Liver (tissue), 9 donors: ENCODE results near the gene FSIP1. TPM values are rescaled to one million over a fixed set of nuclear protein-coding genes. Genes with fewer than 3 reads are reported as not detected.

Source experiments
- DNase-seq: peaks from one replicate; pipeline ENCODE4 v3.0.0-alpha.2; 2017; ENCODE audit warnings: low spot score
- H3K27ac ChIP-seq, 2 donors: one replicate each; pipeline ENCODE4 v1.7.0; 2013; ENCODE audit warnings: inconsistent platforms in 2 of 2, low read length in 2 of 2, control low read depth in 1 of 2, low read depth in 1 of 2, mild to moderate bottlenecking in 1 of 2
- H3K27me3 ChIP-seq, 4 donors: one replicate each; pipeline versions ENCODE4 v1.6.1 to v1.7.0; 2013; ENCODE audit warnings: low read length in 3 of 4, inconsistent platforms in 1 of 4, mild to moderate bottlenecking in 1 of 4, moderate library complexity in 1 of 4; ENCODE audit not compliant: control insufficient read depth in 4 of 4, insufficient read depth in 4 of 4
- H3K36me3 ChIP-seq, 4 donors: one replicate each; pipeline versions ENCODE4 v1.6.1 to v1.7.0; 2013; ENCODE audit warnings: low read length in 3 of 4, mild to moderate bottlenecking in 3 of 4, low read depth in 1 of 4, moderate library complexity in 1 of 4; ENCODE audit not compliant: control insufficient read depth in 4 of 4, insufficient read depth in 3 of 4
- H3K4me1 ChIP-seq, 4 donors: one replicate each; pipeline versions ENCODE4 v1.6.1 to v1.7.0; 2013; ENCODE audit warnings: low read length in 3 of 4, mild to moderate bottlenecking in 3 of 4, moderate library complexity in 1 of 4; ENCODE audit not compliant: control insufficient read depth in 4 of 4, insufficient read depth in 4 of 4
- H3K4me3 ChIP-seq, 3 donors: one replicate each; pipeline versions ENCODE4 v1.6.1 to v1.7.0; 2013; ENCODE audit warnings: low read length in 3 of 3, control low read depth in 1 of 3, low read depth in 1 of 3, mild to moderate bottlenecking in 1 of 3
- H3K9ac ChIP-seq, 2 donors: one replicate each; pipeline ENCODE4 v1.7.0; 2013; ENCODE audit warnings: low read length in 2 of 2, mild to moderate bottlenecking in 2 of 2, moderate library complexity in 2 of 2, control low read depth in 1 of 2, low read depth in 1 of 2
- H3K9me3 ChIP-seq, 4 donors: one replicate each; pipeline versions ENCODE4 v1.6.1 to v1.7.0; 2013; ENCODE audit warnings: low read length in 3 of 4; ENCODE audit not compliant: control insufficient read depth in 4 of 4
- ATF3 ChIP-seq: IDR thresholded peaks from 2 replicates; pipeline ENCODE4 v1.6.1; 2016; ENCODE audit warnings: antibody characterized with exemption
- CTCF ChIP-seq: fragments of 150-350 bp; IDR thresholded peaks from 2 replicates; pipeline ENCODE4 v1.5.1; 2017; ENCODE audit warnings: improper control_type of control experiment, low read depth, low read length; ENCODE audit not compliant: missing input control
- EGR1 ChIP-seq, 2 donors: IDR thresholded peaks; 2 replicates each; pipeline ENCODE4 v1.6.1; 2016 to 2018; ENCODE audit warnings: antibody characterized with exemption in 2 of 2, low read depth in 2 of 2
- FOXA1 ChIP-seq: IDR thresholded peaks from 2 replicates; pipeline ENCODE4 v1.6.1; 2016; ENCODE audit warnings: antibody characterized with exemption
- GABPA ChIP-seq, 2 donors: IDR thresholded peaks in 1 of 2; conservative IDR thresholded peaks in 1 of 2; 2 replicates each; pipeline ENCODE4 v1.6.1; 2016; ENCODE audit warnings: antibody characterized with exemption in 2 of 2, mild to moderate bottlenecking in 1 of 2, moderate library complexity in 1 of 2
- JUND ChIP-seq, 2 donors: IDR thresholded peaks; 2 replicates each; pipeline ENCODE4 v1.6.1; 2016; ENCODE audit warnings: antibody characterized with exemption in 2 of 2
- MAX ChIP-seq: IDR thresholded peaks from 2 replicates; pipeline ENCODE4 v1.6.1; 2016; ENCODE audit warnings: antibody characterized with exemption
- NR2F2 ChIP-seq: IDR thresholded peaks from 2 replicates; pipeline ENCODE4 v1.6.1; 2016; ENCODE audit warnings: antibody characterized with exemption
- RAD21 ChIP-seq, 2 donors: IDR thresholded peaks; 2 replicates each; pipeline ENCODE4 v1.6.1; 2016; ENCODE audit warnings: antibody characterized with exemption in 2 of 2, mild to moderate bottlenecking in 2 of 2
- REST ChIP-seq: IDR thresholded peaks from 2 replicates; pipeline ENCODE4 v1.6.1; 2016; ENCODE audit warnings: antibody characterized with exemption, mild to moderate bottlenecking
- RXRA ChIP-seq, 2 donors: IDR thresholded peaks; 2 replicates each; pipeline ENCODE4 v1.6.1; 2017 to 2018; ENCODE audit warnings: antibody characterized with exemption in 2 of 2, mild to moderate bottlenecking in 1 of 2
- SP1 ChIP-seq: IDR thresholded peaks from 2 replicates; pipeline ENCODE4 v1.6.1; 2018; ENCODE audit warnings: antibody characterized with exemption, mild to moderate bottlenecking
- TAF1 ChIP-seq: conservative IDR thresholded peaks from 2 replicates; pipeline ENCODE4 v1.6.1; 2016; ENCODE audit warnings: antibody characterized with exemption, mild to moderate bottlenecking
- YY1 ChIP-seq: IDR thresholded peaks from 2 replicates; pipeline ENCODE4 v1.6.1; 2016; ENCODE audit warnings: antibody characterized with exemption, mild to moderate bottlenecking
- ZBTB33 ChIP-seq: IDR thresholded peaks from 2 replicates; pipeline ENCODE4 v1.6.1; 2016; ENCODE audit warnings: antibody characterized with exemption
- WGBS: extraction: QIAGEN DNeasy Blood & Tissue Kit; methylation state at CpG from one replicate; pipeline ENCODE4 v1.1.7; 2013; 5-methylcytosine and 5-hydroxymethylcytosine counted together
- polyA plus RNA-seq, 2 donors: library from polyadenylated mRNA; stranded (reverse) in 1 of 2; unstranded in 1 of 2; fragments of 200-250 nt in 1 of 2; fragments of >200 nt in 1 of 2; fragmentation: Nextera tagmentation in 1 of 2; extraction: Ambion mirVana in 1 of 2; gene quantifications; one replicate each; pipeline versions ENCODE4 v1.2.1 to v1.2.3, GENCODE V29; 2013 to 2015
- total RNA-seq, 2 donors: library from RNA; depleted of rRNA; stranded (reverse); fragments of >200 nt; gene quantifications; one replicate each; pipeline ENCODE4 v1.2.3, GENCODE V29; 2014
- donor health status: healthy.
- donor health status: healthy.
- donor health status: healthy.
- donor health status: healthy.
- donor health status: healthy.

Gene FSIP1
- total and polyA plus RNA-seq, 4 donors: 0.05 to 0.29 (median 0.13) TPM

- no peak overlapping the region for H3K4me3 ChIP-seq
- TF ChIP-seq SP1: no peak
- TF ChIP-seq NR2F2: no peak
- no peak for TF ChIP-seq YY1
- no peak for TF ChIP-seq CTCF
- TF ChIP-seq GABPA (IDR thresholded peaks at IDR 0.05 in 1 of 2, conservative IDR thresholded peaks at IDR 0.05 in 1 of 2): no peak
- no peak for TF ChIP-seq EGR1 (IDR thresholded peaks at IDR 0.05; ENCODE audit: low read depth in 2 of 2)
- TF ChIP-seq FOXA1: no peak
- TF ChIP-seq ATF3: no peak
- no peak for TF ChIP-seq RAD21 (IDR thresholded peaks at IDR 0.05)
- TF ChIP-seq TAF1: no peak
- no peak for TF ChIP-seq ZBTB33
- no peak for TF ChIP-seq REST
- 89% methylated on average over 6 of the region's 6 CpGs for WGBS
- no peaks in the 10 kb centered on the region for H3K4me1 ChIP-seq
- no peaks in the 10 kb centered on the region for H3K27me3 ChIP-seq
- no peak overlapping the region for H3K9ac ChIP-seq
- H3K27ac ChIP-seq: no peak overlapping the region
- DNase-seq: no peak
- H3K9me3 ChIP-seq: no peaks in the 10 kb centered on the region
- H3K36me3 ChIP-seq: no peaks in the 10 kb centered on the region
Measured at GRCh38 chr15:39649757-39650156, 132.9 kb downstream of the FSIP1 start.

GRCh38 chr15:39646425-39646824, 136.2 kb downstream of the FSIP1 start:
- Histone ChIP-seq H3K36me3 (no peaks in the 10 kb centered on the region), H3K9ac (no peak overlapping the region), H3K27me3 (no peaks in the 10 kb centered on the region), H3K9me3 (no peaks in the 10 kb centered on the region), H3K27ac (no peak overlapping the region), H3K4me1 (no peaks in the 10 kb centered on the region), H3K4me3 (no peak overlapping the region)
- no peak for DNase-seq
- 98% methylated on average over 5 of the region's 5 CpGs for WGBS
- no peak for TF ChIP-seq MAX
- TF ChIP-seq RAD21 (IDR thresholded peaks at IDR 0.05): no peak
- TF ChIP-seq FOXA1: no peak
- TF ChIP-seq RXRA (IDR thresholded peaks at IDR 0.05): no peak
- TF ChIP-seq TAF1: no peak
- no peak for TF ChIP-seq ATF3
- no peak for TF ChIP-seq YY1
- TF ChIP-seq JUND (IDR thresholded peaks at IDR 0.05): no peak
- TF ChIP-seq NR2F2: no peak
- no peak for TF ChIP-seq CTCF
- TF ChIP-seq ZBTB33: no peak
